Stimulated activated effector memory CD8-positive, alpha-beta T cell treated with anti-CD3 and anti-CD28 coated beads, Interleukin-12 subunit alpha, Interleukin-12 subunit beta, amount 100 ng/mL, for 72 hours (primary cell): ENCODE measurements around the gene PSMD5.

Experiments
- ATAC-seq: fragments of 150-1000 bp; cut with Tn5 transposase; 2 replicates; pipeline ENCODE4 v1.10.0; 2021
- DNase-seq, 2 donors: peaks; one replicate each; pipeline ENCODE4 v3.0.0; 2021 to 2022; ENCODE audit warnings: low spot score in 2 of 2
- H3K27ac Mint-ChIP-seq: one replicate; pipeline ENCODE4 v1.8.0; 2022; ENCODE audit warnings: mild to moderate bottlenecking, mixed read lengths
- H3K36me3 Mint-ChIP-seq: one replicate; pipeline ENCODE4 v1.8.0; 2022; ENCODE audit warnings: mild to moderate bottlenecking, mixed read lengths
- H3K4me1 Mint-ChIP-seq: one replicate; pipeline ENCODE4 v1.8.0; 2022; ENCODE audit warnings: mixed read lengths
- H3K4me3 Mint-ChIP-seq: one replicate; pipeline ENCODE4 v1.8.0; 2022; ENCODE audit warnings: mild to moderate bottlenecking, mixed read lengths
- H3K9me3 Mint-ChIP-seq: one replicate; pipeline ENCODE4 v1.8.0; 2022; ENCODE audit warnings: mixed read lengths

The PSMD5 gene

GRCh38 chr9:120778758-120779157, 64.0 kb downstream of the PSMD5 start:
- H3K4me3 Mint-ChIP-seq: no peak overlapping the region
- no peak overlapping the region for H3K27ac Mint-ChIP-seq
- peaks cover 5% of the 10 kb centered on the region for H3K4me1 Mint-ChIP-seq
- ATAC-seq: no peak
- peaks cover 75% of the 10 kb centered on the region for H3K36me3 Mint-ChIP-seq
- DNase-seq: no peak
- H3K9me3 Mint-ChIP-seq: no peaks in the 10 kb centered on the region

- Mint-ChIP-seq H3K4me3 (no peak overlapping the region), H3K36me3 (peaks cover 81% of the 10 kb centered on the region), H3K27ac (no peak overlapping the region), H3K9me3 (no peaks in the 10 kb centered on the region), H3K4me1 (no peaks in the 10 kb centered on the region)
- ATAC-seq: no peak
- DNase-seq: no peak
Measured at GRCh38 chr9:120777229-120777628, 65.5 kb downstream of the PSMD5 start.

- DNase-seq (no peak), ATAC-seq (no peak)
- peaks cover 85% of the 10 kb centered on the region for H3K36me3 Mint-ChIP-seq
- no peaks in the 10 kb centered on the region for H3K4me1 Mint-ChIP-seq
- no peak overlapping the region for H3K4me3 Mint-ChIP-seq
- H3K27ac Mint-ChIP-seq: no peak overlapping the region
- H3K9me3 Mint-ChIP-seq: no peaks in the 10 kb centered on the region
Measured at GRCh38 chr9:120776788-120777187, 65.9 kb downstream of the PSMD5 start.

- Mint-ChIP-seq H3K27ac (no peak overlapping the region), H3K4me1 (no peaks in the 10 kb centered on the region), H3K9me3 (no peaks in the 10 kb centered on the region), H3K4me3 (no peak overlapping the region), H3K36me3 (peaks cover 95% of the 10 kb centered on the region)
- DNase-seq (no peak), ATAC-seq (no peak)
Measured at GRCh38 chr9:120775859-120776258, 66.9 kb downstream of the PSMD5 start.

GRCh38 chr9:120774719-120775118, 68.0 kb downstream of the PSMD5 start:
- no peak for ATAC-seq
- Mint-ChIP-seq H3K4me3 (no peak overlapping the region), H3K27ac (no peak overlapping the region), H3K36me3 (peaks cover 100% of the 10 kb centered on the region), H3K9me3 (no peaks in the 10 kb centered on the region), H3K4me1 (peaks cover 4% of the 10 kb centered on the region)
- DNase-seq: no peak

- H3K4me1 Mint-ChIP-seq: peaks cover 7% of the 10 kb centered on the region
- peaks cover 100% of the 10 kb centered on the region for H3K36me3 Mint-ChIP-seq
- no peak overlapping the region for H3K27ac Mint-ChIP-seq
Measured at GRCh38 chr9:120773256-120773655, 69.5 kb downstream of the PSMD5 start.

GRCh38 chr9:120770931-120771330, 71.8 kb downstream of the PSMD5 start:
- peaks cover 13% of the 10 kb centered on the region for H3K4me1 Mint-ChIP-seq
- H3K9me3 Mint-ChIP-seq: no peaks in the 10 kb centered on the region
- DNase-seq: no peak
- peak overlapping the region; percentile 11 for H3K27ac Mint-ChIP-seq
- no peak overlapping the region for H3K4me3 Mint-ChIP-seq
- no peak for ATAC-seq
- H3K36me3 Mint-ChIP-seq: peaks cover 100% of the 10 kb centered on the region

More at GRCh38 chr9:120773256-120773655, 69.5 kb downstream of the PSMD5 start:
- Mint-ChIP-seq H3K4me3 (no peak overlapping the region), H3K9me3 (no peaks in the 10 kb centered on the region)
- DNase-seq: no peak
- no peak for ATAC-seq

- DNase-seq (no peak), ATAC-seq (peak; percentile 67)
- Mint-ChIP-seq H3K4me3 (no peak overlapping the region), H3K9me3 (no peaks in the 10 kb centered on the region), H3K4me1 (peaks cover 13% of the 10 kb centered on the region), H3K27ac (no peak overlapping the region), H3K36me3 (peaks cover 100% of the 10 kb centered on the region)
Measured at GRCh38 chr9:120768886-120769285, 73.8 kb downstream of the PSMD5 start.

GRCh38 chr9:120768247-120768646, 74.5 kb downstream of the PSMD5 start:
- Mint-ChIP-seq H3K4me3 (no peak overlapping the region), H3K4me1 (peaks cover 13% of the 10 kb centered on the region), H3K9me3 (no peaks in the 10 kb centered on the region), H3K27ac (no peak overlapping the region), H3K36me3 (peaks cover 100% of the 10 kb centered on the region)
- no peak for ATAC-seq
- DNase-seq: no peak

GRCh38 chr9:120767451-120767850, 75.3 kb downstream of the PSMD5 start:
- Mint-ChIP-seq H3K36me3 (peaks cover 100% of the 10 kb centered on the region), H3K27ac (peak overlapping the region; percentile 69), H3K4me1 (peaks cover 13% of the 10 kb centered on the region), H3K4me3 (no peak overlapping the region), H3K9me3 (no peaks in the 10 kb centered on the region)
- DNase-seq: no peak
- ATAC-seq: no peak
